ENCODE data around the gene SLC6A1.

- TF ChIP-seq CTCF (IDR thresholded peaks at IDR 0.05) = no peak
- no peak for TF ChIP-seq POLR2A (IDR thresholded peaks at IDR 0.05)
Measured at GRCh38 chr3:11002371-11002807, 9.8 kb downstream of the SLC6A1 start.
